Measurements from ENCODE around the gene SPINK4. TPM values are rescaled to one million over a fixed set of nuclear protein-coding genes. Genes with fewer than 3 reads are reported as not detected.

The SPINK4 gene, protein sequence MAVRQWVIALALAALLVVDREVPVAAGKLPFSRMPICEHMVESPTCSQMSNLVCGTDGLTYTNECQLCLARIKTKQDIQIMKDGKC
- not detected in 2 replicates for total RNA-seq

GRCh38 chr9:33239921-33240320 lies at the start of gene SPINK4:
SPINK4 (plus strand) TSS chr9:33240167; CDS start chr9:33240209, 42 bp downstream.

GRCh38 chr9:33264473-33265177 lies 24.7 kb downstream of the SPINK4 start, which contains the start of the genes BAG1 and CHMP5:
BAG1 (minus strand) TSS chr9:33264708.
CHMP5 (plus strand) TSS chr9:33265049; CDS start chr9:33265079, 30 bp downstream.

GRCh38 chr9:33290247-33291030 lies 50.5 kb downstream of the SPINK4 start, which contains the start of gene NFX1:
NFX1 (plus strand) TSS chr9:33290516; CDS start chr9:33290573, 57 bp downstream.

Other genes with a start within 250 kb of the SPINK4 start
- gene APTX, start 238.5 kb upstream of the SPINK4 start, total RNA-seq, result 16.6 and 23.6 TPM in 2 replicates
- 42.2 and 91.4 TPM in 2 replicates for gene DNAJA1, start 214.9 kb upstream of the SPINK4 start, total RNA-seq
- gene SMU1, start 163.5 kb upstream of the SPINK4 start, total RNA-seq, result 12.5 and 13.7 TPM in 2 replicates
- 52.0 and 97.9 TPM in 2 replicates for gene B4GALT1, start 72.8 kb upstream of the SPINK4 start, total RNA-seq
- gene BAG1, start 24.5 kb downstream of the SPINK4 start, total RNA-seq, result 24.4 and 34.1 TPM in 2 replicates
- 28.6 and 33.9 TPM in 2 replicates for gene CHMP5, start 24.9 kb downstream of the SPINK4 start, total RNA-seq
- 15.0 and 23.5 TPM in 2 replicates for gene NFX1, start 50.3 kb downstream of the SPINK4 start, total RNA-seq
- gene AQP7, start 162.4 kb downstream of the SPINK4 start, total RNA-seq, result 1.1 TPM in 1 of 2 replicates, not detected in the other
- 0.65 and 6.2 TPM in 2 replicates for gene AQP3, start 207.4 kb downstream of the SPINK4 start, total RNA-seq
- gene NOL6, start 233.8 kb downstream of the SPINK4 start, total RNA-seq, result 27.3 and 40.7 TPM in 2 replicates

Measured in mesangial cell (primary cell).